Stimulated activated CD4-positive, alpha-beta T cell treated with anti-CD3 and anti-CD28 coated beads, Interleukin-2, amount 100 ng/mL, for 4 hours (primary cell): ENCODE measurements around the gene HOXB5.
A peak's percentile ranks its signal among the peaks of the same experiment; 100 is the strongest.

ENCODE experiments used
- DNase-seq: peaks from one replicate; pipeline ENCODE4 v3.0.0-alpha.2; 2020; ENCODE audit warnings: low read depth

HOXB5 gene

DNA sequence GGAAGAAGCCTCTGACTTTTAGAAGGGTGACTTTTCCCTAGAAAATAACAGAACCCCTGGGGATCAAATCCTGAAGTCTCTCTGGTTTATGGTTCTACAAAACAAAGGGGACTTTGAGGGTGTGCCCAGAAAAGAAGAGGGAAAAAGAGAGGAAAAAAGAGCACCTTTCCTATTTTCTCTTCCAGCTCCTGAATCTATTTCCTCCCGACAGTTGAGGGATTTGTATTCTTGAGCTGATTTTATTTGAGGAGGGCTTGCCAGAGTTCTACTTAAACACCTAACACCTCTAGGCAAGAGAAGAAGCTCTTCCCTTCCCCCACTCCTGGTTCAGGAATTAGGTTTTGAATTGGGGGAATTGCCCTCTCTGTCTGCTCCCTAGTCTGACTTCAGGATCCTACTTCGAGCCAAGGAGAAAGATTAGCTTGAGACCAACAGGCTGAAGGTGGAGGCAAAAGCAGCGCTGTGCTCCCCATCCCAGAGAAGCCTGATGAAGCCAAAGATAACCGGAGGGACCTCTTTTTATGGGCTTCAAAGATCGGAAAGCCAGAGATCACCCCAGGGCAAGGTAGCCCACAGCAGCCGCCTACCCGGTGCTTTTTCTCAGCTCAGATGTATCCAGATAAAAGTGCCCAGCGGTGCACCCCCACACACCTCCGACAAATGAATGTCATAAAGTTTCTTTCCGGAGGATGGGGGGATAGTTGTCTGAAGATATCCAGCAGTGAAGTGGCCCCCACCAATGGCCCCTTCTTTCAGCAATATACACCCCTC lies 4.3 kb downstream of the HOXB5 start:
- DNase-seq = no peak

DNA sequence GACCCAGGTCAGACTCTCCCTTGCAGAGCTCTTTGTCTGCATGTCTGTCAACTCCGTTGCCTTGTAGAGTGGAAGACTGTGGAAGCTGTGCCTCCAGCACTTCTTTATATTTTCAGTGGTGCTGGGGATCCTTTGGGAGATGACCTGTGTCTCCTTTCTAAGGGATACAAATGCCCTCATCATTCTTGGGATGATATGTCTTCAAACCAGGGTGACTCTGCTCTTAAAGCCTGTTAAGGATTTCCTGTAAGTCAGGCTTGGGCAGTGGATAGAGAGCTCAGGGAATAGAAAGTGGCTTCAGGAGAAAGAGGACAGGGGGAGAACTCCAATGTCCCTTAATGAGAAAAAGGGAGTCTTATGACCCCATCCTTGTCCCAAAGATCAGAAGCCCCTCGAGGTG lies 5.1 kb downstream of the HOXB5 start:
- no peak for DNase-seq

DNA sequence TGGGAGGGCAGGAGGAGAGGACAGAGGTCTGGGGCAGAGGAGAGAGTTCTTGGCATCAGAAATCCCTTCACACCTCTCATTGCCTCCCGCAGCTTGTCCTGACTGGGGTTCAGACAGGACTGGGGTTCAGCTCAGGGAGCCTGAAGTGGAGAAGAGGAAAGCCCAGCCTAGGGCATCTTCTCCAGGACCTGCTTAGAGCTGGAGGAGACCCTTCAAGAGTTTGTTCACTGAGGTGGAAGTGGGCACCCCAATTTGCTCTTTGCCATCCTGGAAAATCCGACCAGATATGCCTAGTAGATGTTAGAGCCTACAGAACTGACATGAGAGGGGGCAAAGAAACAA lies 5.5 kb downstream of the HOXB5 start:
- no peak for DNase-seq

DNA sequence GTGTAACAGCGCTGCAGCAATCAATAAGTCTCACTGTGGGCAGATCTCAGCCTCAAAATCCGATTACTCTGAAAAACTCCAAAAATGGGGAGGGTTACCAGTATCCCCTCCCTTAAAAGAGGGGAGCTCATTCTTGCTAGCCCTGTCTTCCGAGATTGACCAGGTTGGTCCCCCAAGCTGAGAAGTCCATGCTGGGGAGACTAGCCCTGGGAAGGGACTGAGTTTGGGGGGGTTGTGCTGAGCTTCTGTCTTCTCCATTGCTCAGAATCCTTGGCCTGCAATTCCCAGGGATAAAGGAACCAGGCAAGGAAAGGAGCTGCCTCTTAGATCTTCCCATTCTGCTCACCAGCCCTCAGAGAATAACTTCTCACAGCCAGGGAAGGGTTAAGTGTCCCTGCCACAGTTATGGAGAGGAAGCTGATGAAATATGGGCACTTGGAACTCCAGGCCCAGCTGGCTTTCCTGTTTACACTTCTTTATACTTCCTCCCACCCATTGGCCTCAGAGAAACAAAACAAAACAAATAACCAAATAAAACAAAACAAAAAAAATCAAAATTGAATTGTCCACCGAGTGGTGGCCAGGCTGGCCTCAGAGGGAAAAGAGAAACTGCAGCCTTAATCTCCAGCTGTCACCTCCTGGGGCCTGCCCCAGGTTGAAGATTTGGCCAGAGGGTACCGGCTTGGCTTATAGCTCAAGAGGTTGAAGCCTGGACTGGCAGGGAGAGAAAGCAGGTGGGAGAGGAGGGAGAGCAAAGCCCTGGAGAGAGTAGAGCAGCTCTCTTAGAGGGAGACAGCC lies 6.1 kb downstream of the HOXB5 start:
- no peak for DNase-seq

DNA sequence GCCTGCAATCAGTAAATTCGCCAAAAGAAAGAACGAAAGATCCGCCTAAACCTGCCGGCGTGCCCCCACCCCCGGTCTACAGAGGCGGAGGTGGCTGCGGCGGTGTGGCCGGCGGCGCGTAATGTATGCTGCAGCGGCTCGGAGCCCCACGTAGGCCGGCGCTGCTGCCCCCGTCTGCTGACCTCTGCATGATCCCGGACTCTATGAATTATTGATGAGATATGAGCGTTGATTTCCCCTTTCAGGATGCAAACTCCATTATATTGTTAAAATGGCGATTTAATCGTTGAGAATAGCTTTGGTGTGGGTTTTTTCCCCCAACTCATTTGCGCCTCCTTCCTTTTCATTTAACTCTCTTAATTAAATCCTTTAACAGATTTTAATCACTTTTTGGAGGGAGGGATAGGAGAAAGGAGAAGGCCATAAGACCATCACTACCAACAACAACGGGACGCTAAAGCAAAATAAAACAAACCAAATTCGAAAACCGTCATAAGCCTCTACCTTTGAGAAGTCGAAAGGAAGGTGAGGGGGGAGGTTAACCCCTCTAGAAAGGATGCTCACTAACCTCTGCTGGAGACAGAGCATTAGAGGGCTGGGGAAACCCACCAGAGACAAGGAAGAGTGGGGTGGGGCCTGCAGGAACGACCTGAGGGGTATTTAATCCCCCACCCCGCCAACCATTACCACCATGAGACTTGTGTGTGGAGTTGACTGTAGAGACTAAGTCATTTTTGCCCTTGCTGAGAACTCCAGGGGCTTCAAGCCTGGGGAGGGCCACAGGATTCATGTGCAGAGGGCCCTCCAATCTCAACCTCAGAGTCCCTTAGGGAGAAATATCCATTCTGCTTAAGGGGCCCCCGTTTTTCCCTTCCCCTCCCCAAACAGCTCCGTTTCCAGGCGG lies 7.0 kb downstream of the HOXB5 start:
- DNase-seq = no peak

DNA sequence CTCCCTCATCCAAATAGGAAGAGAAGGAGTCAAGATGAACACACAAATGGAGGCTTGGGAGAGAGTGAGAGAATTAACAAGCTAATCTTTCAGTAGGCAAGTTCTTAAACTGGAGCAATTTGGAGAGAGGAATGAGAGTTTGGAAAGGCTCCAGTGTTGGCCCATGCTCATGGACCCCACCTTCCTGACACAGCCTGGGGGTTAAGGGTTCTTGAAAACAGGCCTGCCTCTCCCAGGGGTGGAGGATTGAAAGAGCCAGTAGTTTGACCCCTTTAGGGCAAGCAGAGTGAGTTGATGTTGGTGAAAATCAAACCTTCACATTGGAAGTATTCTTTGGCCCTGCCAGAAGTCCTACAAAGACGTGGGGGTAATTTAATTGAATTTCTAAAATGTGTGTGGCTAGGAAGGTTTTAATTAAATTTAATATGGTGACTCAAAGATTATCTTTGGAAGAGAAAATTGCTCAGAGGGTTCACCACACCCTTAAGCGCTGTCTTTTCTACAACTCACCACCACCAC lies 9.3 kb downstream of the HOXB5 start:
- DNase-seq = no peak

DNA sequence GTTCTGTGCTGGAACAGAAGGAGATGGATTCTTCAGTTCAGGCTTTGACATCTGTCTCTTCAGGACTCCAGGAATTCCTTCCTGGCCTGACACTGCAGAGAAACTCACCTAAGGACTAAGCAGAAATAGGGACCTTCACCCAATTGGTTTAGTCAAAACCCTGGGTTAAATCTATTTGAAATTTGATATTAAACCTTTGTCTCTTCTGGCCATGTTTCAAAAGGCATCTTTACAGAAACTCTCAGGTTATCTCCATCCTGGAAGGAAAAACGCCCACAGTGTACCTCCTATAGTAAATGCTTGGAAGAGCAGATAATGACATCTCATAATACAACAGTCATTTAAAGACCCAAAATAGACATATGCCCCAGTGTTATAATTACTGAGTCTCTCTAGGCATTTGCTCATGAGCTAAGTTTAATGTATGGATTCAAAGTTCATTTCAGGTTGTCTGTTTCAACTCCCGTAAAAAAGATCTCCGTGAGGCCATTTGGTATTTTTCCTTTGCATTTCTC lies 9.8 kb downstream of the HOXB5 start:
- no peak for DNase-seq

DNA sequence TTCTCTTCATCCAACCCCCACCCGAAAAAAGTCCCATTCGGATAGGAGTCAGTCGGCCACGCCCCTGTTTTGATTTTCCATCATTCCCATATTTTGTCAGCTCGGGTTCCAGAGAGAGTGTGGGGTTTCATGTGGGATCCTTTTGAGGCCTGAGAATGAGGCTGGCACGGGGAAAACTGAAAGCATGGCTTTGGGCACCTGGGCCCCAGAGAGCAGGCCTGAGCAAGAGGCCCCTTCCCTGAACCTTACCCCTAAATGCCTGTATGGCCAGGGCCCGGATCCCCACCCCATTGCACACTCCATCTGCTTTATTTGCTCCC lies 10.9 kb downstream of the HOXB5 start:
- DNase-seq = no peak

DNA sequence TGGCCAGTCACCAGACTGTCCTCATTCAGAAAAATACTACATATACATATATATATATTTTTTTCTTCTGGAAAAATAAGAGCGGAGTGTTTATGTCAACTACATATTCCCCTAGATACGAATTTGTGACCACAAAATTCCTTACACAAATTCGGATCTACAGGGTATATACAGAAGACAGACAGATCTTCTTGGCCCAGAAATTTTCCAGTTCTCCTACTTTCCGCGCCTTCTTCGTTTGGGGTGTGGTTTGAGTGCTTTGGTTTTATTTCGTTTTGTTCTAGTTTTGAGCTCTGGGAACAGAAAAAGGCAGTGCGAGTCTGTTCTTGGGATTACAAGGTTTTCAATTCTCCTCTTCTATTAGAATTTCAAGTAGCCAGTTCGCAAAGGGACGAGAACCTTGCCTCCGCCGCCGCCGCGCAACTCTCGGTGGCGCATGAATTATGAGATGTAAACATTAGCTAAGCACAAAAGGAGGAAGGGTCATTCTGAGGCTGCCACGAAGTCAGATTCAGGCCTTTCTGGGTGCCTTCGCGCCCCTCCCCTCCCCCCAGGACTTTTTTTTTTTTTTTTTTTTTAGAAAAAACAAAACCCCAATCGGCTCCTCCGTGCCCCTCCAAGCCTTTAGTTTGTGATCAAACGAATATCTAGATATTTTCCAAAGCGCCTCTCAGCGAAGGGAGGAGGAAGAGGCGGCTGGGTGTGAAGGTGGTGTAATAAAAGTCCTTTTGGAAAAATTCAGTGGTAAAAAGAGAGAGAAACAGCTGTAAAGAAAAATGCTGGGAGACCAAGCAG lies 13.6 kb downstream of the HOXB5 start:
- DNase-seq = no peak

DNA sequence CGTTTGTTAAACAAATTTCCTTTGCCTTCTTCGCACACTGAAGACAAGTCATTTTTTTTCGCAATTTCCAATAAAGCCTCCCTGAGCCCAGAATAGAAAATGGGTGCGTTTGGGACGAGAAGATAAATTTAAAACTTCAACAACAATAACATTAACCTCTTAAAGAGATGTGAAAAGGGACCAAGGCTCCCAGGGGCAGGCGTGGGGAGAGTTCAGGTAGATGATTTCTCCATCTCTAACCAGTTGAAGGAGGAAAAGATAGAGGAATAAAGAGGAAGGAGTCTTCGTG lies 14.2 kb downstream of the HOXB5 start:
- DNase-seq = no peak

DNA sequence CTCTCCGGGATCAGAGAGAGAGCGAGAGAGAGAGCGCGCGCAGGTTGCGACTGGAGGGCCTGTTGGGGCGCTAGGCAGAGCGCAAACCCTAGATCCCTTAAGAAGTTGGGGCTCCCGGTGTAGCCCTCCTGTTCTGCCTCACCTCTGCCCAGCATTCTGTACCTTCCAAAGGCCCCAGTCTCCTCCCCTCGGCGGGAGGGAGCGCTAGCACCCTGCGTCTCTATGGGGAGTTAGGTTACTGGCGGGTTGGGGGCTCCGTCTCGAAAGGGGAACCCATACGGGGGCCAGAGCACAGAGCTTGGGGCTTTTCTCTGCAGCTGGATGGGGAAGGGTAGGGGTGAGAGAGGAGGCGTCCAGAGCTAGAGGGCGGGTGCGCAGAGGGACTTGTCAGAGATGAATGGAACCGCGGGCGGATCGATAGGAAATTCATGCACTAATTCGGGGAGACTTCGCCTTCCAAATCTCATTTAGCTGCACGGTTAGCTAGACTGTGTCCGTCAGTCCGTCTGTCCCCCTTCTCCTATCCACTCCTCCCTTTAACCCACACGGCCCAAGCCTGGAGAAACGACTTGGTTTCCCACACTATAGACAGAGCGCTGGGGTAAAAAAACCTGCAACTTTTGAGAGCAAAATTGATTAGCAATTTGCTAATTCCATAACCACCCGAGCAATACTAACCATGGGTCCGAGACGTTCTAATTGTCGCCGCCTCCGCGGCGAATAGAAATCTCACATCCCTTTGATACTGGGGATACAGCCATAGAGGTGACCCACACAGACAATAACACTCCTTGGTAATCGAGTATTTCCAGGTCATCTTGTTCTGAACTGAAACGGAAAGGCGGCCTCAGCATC lies 14.7 kb downstream of the HOXB5 start:
- no peak for DNase-seq

DNA sequence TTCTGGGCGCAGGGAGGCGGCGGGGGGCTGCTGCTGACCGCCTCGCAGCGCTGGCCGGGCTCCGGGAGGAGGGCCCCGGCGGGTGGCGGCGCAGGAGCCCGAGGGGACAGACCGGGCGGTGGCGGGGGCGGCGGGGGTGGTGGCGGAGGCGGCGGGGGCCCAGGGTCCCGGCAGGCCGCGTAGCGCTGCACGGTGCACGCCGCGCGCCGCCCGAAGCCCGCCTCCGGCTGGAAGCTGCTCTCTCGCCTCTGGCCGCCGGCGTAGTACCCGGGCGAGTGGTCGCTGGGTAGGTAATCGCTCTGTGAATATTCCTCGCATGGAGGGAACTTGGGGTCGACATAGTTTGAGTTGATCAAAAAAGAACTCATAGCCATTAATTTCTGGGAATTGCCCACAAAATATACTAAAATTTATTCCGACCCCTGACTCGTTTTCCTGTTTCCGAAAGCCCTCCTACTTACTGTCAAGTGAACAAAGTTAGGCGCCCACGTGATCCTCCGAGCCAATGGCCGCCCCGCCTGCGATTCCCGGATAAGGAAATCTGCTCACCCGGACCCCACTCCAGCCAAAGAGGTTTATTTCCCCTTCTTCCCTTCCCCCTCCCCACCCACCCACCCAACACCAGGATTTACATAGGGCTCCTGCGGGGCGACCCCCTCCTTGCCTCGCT lies 15.5 kb downstream of the HOXB5 start, which contains the start of gene HOXB4:
Gene HOXB4 (minus strand): TSS at position 405 of the 670 bp plus-strand sequence. CDS start 31 bp downstream, at position 374.
- DNase-seq = peak; percentile 52

DNA sequence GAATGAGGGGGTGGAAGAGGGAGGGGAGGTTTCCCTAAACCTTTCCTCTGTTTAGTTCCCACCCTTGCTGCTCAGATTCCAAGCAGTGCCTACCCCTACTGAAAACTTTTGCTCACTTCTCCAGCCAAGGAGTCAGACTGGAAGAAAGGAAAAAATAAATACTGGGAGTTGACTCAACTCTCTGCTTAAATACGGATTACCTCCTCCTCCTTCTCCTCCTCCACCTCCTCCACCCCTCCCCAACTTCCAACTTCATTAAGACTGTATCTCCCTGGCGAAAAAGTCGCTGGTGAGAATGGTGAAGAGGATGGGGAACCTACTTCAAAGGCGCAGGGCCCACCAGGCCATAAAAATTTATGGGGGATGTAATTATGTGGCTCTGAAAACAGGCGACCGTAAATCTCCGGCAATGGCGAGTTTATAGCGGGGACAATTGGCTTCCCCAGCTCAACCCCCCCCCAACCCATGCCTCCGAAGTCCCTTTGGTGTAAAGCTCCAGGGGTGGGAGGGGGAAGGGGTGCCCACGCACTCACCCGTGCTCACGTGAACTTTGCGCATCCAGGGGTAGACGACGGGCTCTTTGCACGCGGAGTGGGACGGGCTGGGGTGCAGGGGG lies 16.1 kb downstream of the HOXB5 start:
- no peak for DNase-seq

DNA sequence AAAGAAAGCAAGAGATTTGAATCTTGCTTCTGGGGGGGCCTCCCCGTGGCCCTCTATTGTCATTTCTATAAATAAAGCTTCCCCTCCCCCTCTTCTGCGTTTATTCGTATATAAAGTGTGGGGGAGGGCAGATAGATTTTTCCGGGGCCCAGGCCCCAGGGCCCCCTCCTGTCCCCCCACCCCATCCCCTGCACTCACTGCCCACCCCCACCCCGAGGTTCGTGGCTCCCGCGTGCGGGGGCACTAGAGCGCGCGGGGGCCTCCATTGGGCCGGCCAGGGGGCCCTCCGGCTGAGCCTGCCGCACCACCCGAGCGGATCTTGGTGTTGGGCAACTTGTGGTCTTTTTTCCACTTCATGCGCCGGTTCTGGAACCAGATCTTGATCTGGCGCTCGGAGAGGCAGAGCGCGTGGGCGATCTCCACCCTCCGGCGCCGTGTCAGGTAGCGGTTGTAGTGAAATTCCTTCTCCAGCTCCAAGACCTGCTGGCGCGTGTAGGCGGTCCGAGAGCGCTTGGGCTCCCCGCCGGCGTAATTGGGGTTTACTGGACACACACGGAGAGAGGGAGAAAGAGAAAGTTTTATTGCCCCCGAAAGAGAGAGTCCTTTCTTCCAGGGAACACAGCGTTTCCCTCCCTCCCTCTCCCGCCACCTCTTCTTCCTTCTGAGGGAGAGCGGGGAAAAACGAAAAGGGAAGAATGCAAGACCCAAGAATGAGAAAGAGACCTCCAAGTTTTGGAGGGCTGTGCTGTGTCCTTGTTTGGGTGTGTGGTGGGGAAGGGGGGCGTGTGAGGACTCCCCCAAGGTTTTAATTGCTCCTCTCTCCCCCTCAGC lies 16.9 kb downstream of the HOXB5 start:
- DNase-seq = no peak

DNA sequence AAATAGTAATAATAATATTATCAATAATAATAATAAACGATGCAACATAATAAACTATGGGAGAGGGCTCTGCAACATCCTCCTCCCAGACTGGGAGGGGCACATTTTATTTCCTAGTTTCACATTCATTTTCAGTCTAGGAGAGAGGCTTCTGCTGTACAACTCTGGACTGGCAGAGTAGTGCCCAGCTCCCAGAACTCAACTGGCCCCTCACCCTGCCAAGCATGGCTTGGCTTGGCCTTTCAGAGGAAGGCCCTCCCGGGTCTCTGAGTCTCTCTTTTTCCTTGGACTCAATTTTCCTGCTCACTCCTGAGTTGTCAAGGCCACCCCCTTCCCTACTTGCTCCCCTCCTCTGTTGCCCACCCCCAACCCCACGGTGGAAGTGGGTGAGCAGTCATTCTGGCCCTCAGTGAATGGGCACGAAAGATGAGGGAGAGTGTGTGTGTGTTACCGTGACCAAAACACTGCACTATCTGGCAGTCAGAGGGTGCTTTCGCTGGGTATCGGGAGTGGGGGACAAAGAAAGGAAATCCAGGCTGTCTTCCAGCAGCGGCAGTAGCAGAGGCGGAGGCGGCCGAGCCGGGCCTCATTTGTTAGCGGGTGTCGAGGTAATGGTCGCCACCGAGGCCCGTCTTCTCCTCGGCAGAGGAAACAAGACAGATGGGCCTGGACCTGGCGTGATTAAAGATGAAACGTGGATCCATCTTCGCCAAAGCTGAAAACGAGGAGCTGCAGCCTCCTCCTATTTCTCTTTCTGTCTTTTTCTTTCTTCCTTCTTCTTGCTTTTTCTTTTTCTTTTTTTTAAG lies 17.7 kb downstream of the HOXB5 start:
- no peak for DNase-seq

DNA sequence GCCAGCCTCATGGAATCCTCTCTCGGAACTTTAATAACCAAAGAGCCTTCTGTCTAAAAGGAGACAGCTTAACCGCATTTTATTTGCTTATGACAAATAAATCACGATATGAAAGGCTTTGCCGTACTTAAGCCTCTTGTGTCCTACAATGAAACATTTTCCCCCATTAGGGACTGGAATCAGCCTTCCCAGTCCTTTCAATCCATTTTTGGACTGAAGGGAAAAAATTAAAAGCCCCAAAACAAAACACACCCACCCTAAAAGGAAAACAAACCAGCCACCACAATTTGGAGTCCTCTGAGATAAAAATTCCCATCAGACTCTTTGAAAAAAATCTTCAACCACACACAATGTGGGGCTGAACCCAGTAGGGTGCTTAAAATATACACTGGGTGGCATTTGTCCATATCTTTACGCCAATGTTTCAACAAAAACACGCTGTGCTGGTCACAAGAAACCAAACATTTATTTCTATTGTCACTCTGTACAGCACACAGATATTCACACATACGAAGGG lies 18.5 kb downstream of the HOXB5 start:
- DNase-seq = no peak

DNA sequence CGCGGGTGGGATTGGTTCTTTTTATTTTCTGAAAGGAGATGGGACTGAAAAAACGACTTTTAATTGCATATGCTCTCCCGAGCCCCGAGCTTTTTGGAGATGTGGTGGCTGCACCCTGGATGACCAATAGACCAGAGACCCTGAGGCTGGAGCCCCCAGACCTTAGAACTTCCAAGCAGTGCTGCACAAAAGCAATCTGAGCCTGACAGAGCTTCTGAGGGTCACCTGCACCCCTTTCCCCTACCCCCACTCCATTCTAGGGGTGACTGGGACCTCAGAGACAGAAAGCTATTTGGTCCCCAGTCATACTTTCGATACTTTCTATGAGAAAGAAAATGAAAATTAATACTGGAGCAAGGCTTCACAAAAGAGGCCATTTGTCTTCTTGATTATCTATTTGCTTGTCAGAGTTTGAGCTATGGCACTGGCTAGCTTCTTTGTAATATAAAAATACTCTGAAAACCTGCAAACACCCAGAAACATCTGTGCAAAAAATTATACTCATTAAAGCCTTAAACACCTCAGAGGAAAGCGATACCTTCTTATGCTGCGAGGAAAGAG lies 19.0 kb downstream of the HOXB5 start:
- DNase-seq = no peak
